COR-L47 (cell line): Measurements from ENCODE around the gene ZNF362.
A peak's percentile ranks its signal among the peaks of the same experiment; 100 is the strongest.

ENCODE experiments used
- DNase-seq: peaks from one replicate; lab custom pipeline; 2025; lab: John Stamatoyannopoulos, UW

ZNF362 gene

GRCh38 chr1:33346927-33347649 lies 90.8 kb downstream of the ZNF362 start:
- DNase-seq, result no peak

- DNase-seq, result no peak
Measured at GRCh38 chr1:33347650-33347992, 91.3 kb downstream of the ZNF362 start.

- no peak for DNase-seq
Measured at GRCh38 chr1:33348194-33348593, 91.9 kb downstream of the ZNF362 start.

- no peak for DNase-seq
Measured at GRCh38 chr1:33348676-33349080, 92.4 kb downstream of the ZNF362 start.

- DNase-seq, result peak; percentile 31
Measured at GRCh38 chr1:33349081-33349759, 92.9 kb downstream of the ZNF362 start.

- DNase-seq, result peak; percentile 86
Measured at GRCh38 chr1:33349778-33350610, 93.7 kb downstream of the ZNF362 start.
